ENCODE results near the gene CSNK1G1. TPM values are rescaled to one million over a fixed set of nuclear protein-coding genes. Genes with fewer than 3 reads are reported as not detected.
A peak's percentile ranks its signal among the peaks of the same experiment; 100 is the strongest.
"Not testable (repeated sequence)": the region's sequence is repeated elsewhere in the genome, so short reads cannot be mapped to it uniquely, and the experiment has no call there.

The CSNK1G1 gene
- total and polyA plus RNA-seq, 5 experiments from 2014 or later, result 14.8 to 25.4 (median 16.6) TPM

- no peaks in the 10 kb centered on the region for H3K9me3 Mint-ChIP-seq
- no peak overlapping the region for H3K27ac Mint-ChIP-seq
- POLR2A ChIA-PET, result no interaction called here
- H3K4me1 Mint-ChIP-seq, result peaks cover 5 to 28% (median 18%) of the 10 kb centered on the region in 4 donors
- no peak for DNase-seq
- H3K27me3 Mint-ChIP-seq, result no peaks in the 10 kb centered on the region
- peaks cover 0 to 54% (median 8%) of the 10 kb centered on the region in 3 donors for H3K36me3 Mint-ChIP-seq
- no peak overlapping the region for H3K4me3 Mint-ChIP-seq
- no peak for ATAC-seq
Observed at GRCh38 chr15:64344651-64345294, 11.2 kb downstream of the CSNK1G1 start.

GRCh38 chr15:64343841-64344240 lies 12.1 kb downstream of the CSNK1G1 start:
- POLR2A ChIA-PET, result no interaction called here
- no peak for ATAC-seq
- peaks cover 0 to 52% (median 8%) of the 10 kb centered on the region in 3 donors for H3K36me3 Mint-ChIP-seq

GRCh38 chr15:64343222-64343621 lies 12.8 kb downstream of the CSNK1G1 start:
- POLR2A ChIA-PET, result no interaction called here

More at GRCh38 chr15:64343841-64344240, 12.1 kb downstream of the CSNK1G1 start:
- Mint-ChIP-seq H3K9me3 (no peaks in the 10 kb centered on the region), H3K27ac (peak overlapping the region in 1 of 10 donors; percentile 3), H3K4me3 (no peak overlapping the region), H3K27me3 (no peaks in the 10 kb centered on the region), H3K4me1 (peaks cover 6 to 28% (median 18%) of the 10 kb centered on the region in 4 donors)
- DNase-seq, result no peak

GRCh38 chr15:64341961-64342360 lies 14.0 kb downstream of the CSNK1G1 start:
- Mint-ChIP-seq H3K27ac (peak overlapping the region in 1 of 10 donors; percentile 28), H3K9me3 (no peaks in the 10 kb centered on the region), H3K4me1 (peaks cover 9 to 23% (median 18%) of the 10 kb centered on the region in 4 donors), H3K4me3 (no peak overlapping the region), H3K36me3 (peaks cover 0 to 40% (median 0%) of the 10 kb centered on the region in 3 donors), H3K27me3 (no peaks in the 10 kb centered on the region)
- DNase-seq (no peak), ATAC-seq (no peak)
- POLR2A ChIA-PET, result no interaction called here

More at GRCh38 chr15:64343222-64343621, 12.8 kb downstream of the CSNK1G1 start:
- Mint-ChIP-seq H3K4me1 (peaks cover 8 to 25% (median 18%) of the 10 kb centered on the region in 4 donors), H3K27ac (peak overlapping the region in 5 of 10 donors; percentile 3 to 40 (median 6)), H3K27me3 (no peaks in the 10 kb centered on the region), H3K9me3 (no peaks in the 10 kb centered on the region), H3K4me3 (no peak overlapping the region), H3K36me3 (peaks cover 0 to 50% (median 5%) of the 10 kb centered on the region in 3 donors)
- DNase-seq, result no peak
- ATAC-seq, result no peak

- ATAC-seq, result no peak
- H3K36me3 Mint-ChIP-seq, result peaks cover 0 to 36% (median 0%) of the 10 kb centered on the region in 3 donors
- no peaks in the 10 kb centered on the region for H3K27me3 Mint-ChIP-seq
- no peak overlapping the region for H3K4me3 Mint-ChIP-seq
- no peak for DNase-seq
- peaks cover 12 to 28% (median 22%) of the 10 kb centered on the region in 4 donors for H3K4me1 Mint-ChIP-seq
- POLR2A ChIA-PET, result no interaction called here
- H3K27ac Mint-ChIP-seq, result no peak overlapping the region
- no peaks in the 10 kb centered on the region for H3K9me3 Mint-ChIP-seq
Observed at GRCh38 chr15:64340355-64340754, 15.6 kb downstream of the CSNK1G1 start.

- no peak for DNase-seq
- H3K27ac Mint-ChIP-seq, result peak overlapping the region in 6 of 10 donors; percentile 1 to 63 (median 10)
- POLR2A ChIA-PET, result no interaction called here
- H3K4me1 Mint-ChIP-seq, result peaks cover 14 to 35% (median 31%) of the 10 kb centered on the region in 4 donors
- no peak for ATAC-seq
- peaks cover 0 to 30% (median 0%) of the 10 kb centered on the region in 3 donors for H3K36me3 Mint-ChIP-seq
- H3K27me3 Mint-ChIP-seq, result no peaks in the 10 kb centered on the region
- H3K4me3 Mint-ChIP-seq, result no peak overlapping the region
- H3K9me3 Mint-ChIP-seq, result no peaks in the 10 kb centered on the region
Observed at GRCh38 chr15:64337761-64338160, 18.2 kb downstream of the CSNK1G1 start.

GRCh38 chr15:64333986-64334929 lies 21.7 kb downstream of the CSNK1G1 start:
- H3K27ac Mint-ChIP-seq, result peak overlapping the region; percentile 34 to 91 (median 81)
- H3K27me3 Mint-ChIP-seq, result no peaks in the 10 kb centered on the region
- peak; percentile 74 to 85 for ATAC-seq
- peak in 7 of 10 donors; percentile 2 to 29 (median 18) for DNase-seq
- peaks cover 14 to 35% (median 29%) of the 10 kb centered on the region in 4 donors for H3K4me1 Mint-ChIP-seq
- no peaks in the 10 kb centered on the region for H3K9me3 Mint-ChIP-seq
- H3K36me3 Mint-ChIP-seq, result peaks cover 0 to 8% (median 0%) of the 10 kb centered on the region in 3 donors
- POLR2A ChIA-PET, result interaction anchor here (0.8 kb wide), 1 partner anchor 53 kb away, joined by 3 read pairs; the partner anchor contains the start of gene TRIP4
- peak overlapping the region in 1 of 10 donors; percentile 9 for H3K4me3 Mint-ChIP-seq

- no peak overlapping the region for H3K4me3 Mint-ChIP-seq
- H3K9me3 Mint-ChIP-seq, result no peaks in the 10 kb centered on the region
- H3K27me3 Mint-ChIP-seq, result no peaks in the 10 kb centered on the region
- H3K36me3 Mint-ChIP-seq, result peaks cover 0 to 4% (median 0%) of the 10 kb centered on the region in 3 donors
- no peak for DNase-seq
- no peak for ATAC-seq
- POLR2A ChIA-PET, result no interaction called here
- peaks cover 12 to 35% (median 29%) of the 10 kb centered on the region in 4 donors for H3K4me1 Mint-ChIP-seq
- H3K27ac Mint-ChIP-seq, result peak overlapping the region in 8 of 10 donors; percentile 11 to 81 (median 44)
Observed at GRCh38 chr15:64333516-64333915, 22.5 kb downstream of the CSNK1G1 start.

GRCh38 chr15:64331668-64332067 lies 24.3 kb downstream of the CSNK1G1 start:
- DNase-seq, H3K36me3 Mint-ChIP-seq, ATAC-seq, H3K27ac Mint-ChIP-seq, POLR2A ChIA-PET, H3K27me3 Mint-ChIP-seq, H3K4me3 Mint-ChIP-seq, H3K9me3 Mint-ChIP-seq: not testable (repeated sequence)
- peaks cover 10 to 31% (median 26%) of the 10 kb centered on the region in 4 donors for H3K4me1 Mint-ChIP-seq

- H3K4me1 Mint-ChIP-seq, H3K4me3 Mint-ChIP-seq, POLR2A ChIA-PET, H3K27me3 Mint-ChIP-seq, ATAC-seq, DNase-seq, H3K36me3 Mint-ChIP-seq, H3K9me3 Mint-ChIP-seq, H3K27ac Mint-ChIP-seq: not testable (repeated sequence)
Observed at GRCh38 chr15:64326975-64327374, 29.0 kb downstream of the CSNK1G1 start.

- H3K27me3 Mint-ChIP-seq, POLR2A ChIA-PET, H3K36me3 Mint-ChIP-seq, DNase-seq, H3K9me3 Mint-ChIP-seq, H3K4me1 Mint-ChIP-seq, ATAC-seq, H3K4me3 Mint-ChIP-seq, H3K27ac Mint-ChIP-seq: not testable (repeated sequence)
Observed at GRCh38 chr15:64326458-64326857, 29.5 kb downstream of the CSNK1G1 start.

- Mint-ChIP-seq H3K36me3 (no peaks in the 10 kb centered on the region), H3K27me3 (no peaks in the 10 kb centered on the region), H3K4me3 (no peak overlapping the region), H3K9me3 (no peaks in the 10 kb centered on the region), H3K27ac (peak overlapping the region in 1 of 10 donors; percentile 35), H3K4me1 (peaks cover 0 to 6% (median 5%) of the 10 kb centered on the region in 4 donors)
- no peak for ATAC-seq
- DNase-seq, result no peak
- POLR2A ChIA-PET, result no interaction called here
Observed at GRCh38 chr15:64324165-64324877, 31.7 kb downstream of the CSNK1G1 start.

All from naive thymus-derived CD8-positive, alpha-beta T cell (primary cell).